Ramos (cell line): Measurements from ENCODE around the gene TBXAS1.
"Not testable (repeated sequence)": the region's sequence is repeated elsewhere in the genome, so short reads cannot be mapped to it uniquely, and the experiment has no call there.

Experiments used
- in situ Hi-C: fragments of 300-500 bp; cut with MboI; formaldehyde crosslinking; loops from one replicate; pipeline ENCODE4 v1.14.3; 2022; ENCODE audit warnings: low sequenced_read_pairs; ENCODE audit not compliant: unreplicated experiment

TBXAS1 gene

GRCh38 chr7:139908792-139909191, 79.7 kb downstream of the TBXAS1 start:
- in situ Hi-C loops: no loop called here

DNA sequence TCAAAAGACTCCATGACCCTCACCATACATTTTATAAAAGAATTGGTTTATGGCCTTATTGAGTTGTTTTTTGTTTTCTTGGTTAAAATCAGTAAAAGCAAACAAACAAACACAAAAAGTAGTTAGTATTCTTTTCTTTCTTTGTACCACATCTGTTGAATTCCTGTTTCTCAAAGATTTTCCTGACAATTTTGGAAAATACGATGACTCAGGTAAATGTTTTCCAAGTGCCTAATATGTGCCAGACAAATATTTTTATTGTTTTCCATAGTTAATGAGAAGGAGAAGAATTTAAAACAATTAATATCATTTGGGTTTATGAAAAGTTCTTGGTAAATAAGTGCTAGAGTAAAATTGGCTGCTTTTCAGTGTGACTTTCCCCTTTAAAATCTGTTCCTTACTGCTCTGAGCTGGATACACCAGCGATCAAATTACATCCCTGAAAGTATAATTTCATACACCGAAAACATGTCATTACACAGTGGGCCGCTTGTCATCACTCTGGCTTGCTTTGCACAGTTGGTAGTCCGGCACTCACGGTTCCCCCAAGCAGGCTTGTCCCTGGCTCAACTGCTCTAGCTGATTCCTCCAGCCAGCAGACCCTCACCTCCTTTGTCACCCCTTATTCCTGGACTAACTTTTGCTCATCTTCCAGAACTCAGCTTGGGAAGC, 80.5 kb downstream of the TBXAS1 start:
- in situ Hi-C loops: no loop called here

DNA sequence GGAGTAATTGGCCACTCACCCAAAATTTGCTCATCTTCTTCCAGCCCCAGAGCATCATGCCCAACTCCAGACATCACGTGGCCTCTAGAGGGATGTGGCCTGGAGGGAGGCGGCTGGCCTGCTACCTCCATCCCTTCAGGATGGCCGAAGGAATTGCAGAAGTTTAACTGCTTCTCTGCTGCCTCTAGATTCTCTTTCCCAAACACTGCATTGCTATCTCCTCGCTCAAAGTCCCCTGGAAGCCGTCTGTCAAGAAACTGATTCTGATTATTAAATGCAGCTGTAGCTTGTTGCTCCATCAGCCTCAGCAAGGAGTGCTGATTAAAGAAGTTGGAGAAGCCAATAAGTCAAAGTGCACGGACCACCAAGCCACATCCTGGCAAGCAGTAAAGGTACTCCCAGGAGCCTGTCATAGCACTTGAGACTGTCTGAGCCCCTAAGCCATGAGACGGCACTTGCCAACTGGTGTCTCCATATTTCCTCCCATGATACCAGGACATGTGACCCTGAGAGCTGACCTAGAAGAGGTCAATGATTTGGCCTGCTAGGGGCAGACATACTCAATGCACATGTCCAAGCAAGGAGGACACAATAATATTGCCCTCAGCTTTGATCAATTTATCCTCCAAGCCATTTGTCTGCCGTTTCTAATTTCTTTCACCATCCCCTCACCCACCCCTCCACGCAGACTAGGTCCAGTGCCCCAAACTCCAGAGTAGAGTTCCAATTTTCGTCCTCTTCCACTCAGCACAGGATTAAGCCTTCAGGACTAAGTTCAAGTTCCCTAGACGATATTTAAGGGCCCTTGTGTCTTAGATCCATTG, 84.2 kb downstream of the TBXAS1 start:
- in situ Hi-C loops: no loop called here

- in situ Hi-C loops: no loop called here
Observed at GRCh38 chr7:139913845-139914135, 84.7 kb downstream of the TBXAS1 start.

- in situ Hi-C loops: no loop called here
Observed at GRCh38 chr7:139914306-139915267, 85.5 kb downstream of the TBXAS1 start.

GRCh38 chr7:139915268-139915863, 86.3 kb downstream of the TBXAS1 start:
- in situ Hi-C loops: no loop called here

GRCh38 chr7:139915864-139916716, 87.0 kb downstream of the TBXAS1 start:
- in situ Hi-C loops: no loop called here

- in situ Hi-C loops: no loop called here
Observed at GRCh38 chr7:139916717-139917395, 87.8 kb downstream of the TBXAS1 start.

GRCh38 chr7:139917851-139918250, 88.8 kb downstream of the TBXAS1 start:
- in situ Hi-C loops: no loop called here

- in situ Hi-C loops: no loop called here
Observed at GRCh38 chr7:139918480-139918879, 89.4 kb downstream of the TBXAS1 start.

DNA sequence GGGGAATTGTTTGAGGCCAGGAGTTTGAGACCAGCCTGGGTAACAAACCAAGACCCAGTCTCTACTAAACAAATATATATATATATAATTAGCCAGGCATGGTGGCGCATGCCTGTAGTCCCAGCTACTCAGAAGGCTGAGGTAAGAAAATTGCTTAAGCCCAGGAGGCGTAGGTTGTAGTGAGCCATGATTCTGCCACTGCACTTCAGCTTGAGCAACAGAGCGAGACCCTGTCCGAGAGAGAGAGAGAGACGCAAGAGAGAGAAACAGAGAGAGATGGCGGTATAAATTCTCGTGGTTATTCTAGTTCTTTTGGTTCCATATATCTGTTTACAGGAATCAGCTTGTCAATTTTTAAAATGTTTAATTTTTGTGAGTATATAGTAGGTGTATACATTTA, 94.0 kb downstream of the TBXAS1 start:
- in situ Hi-C loops: no loop called here

GRCh38 chr7:139924461-139924860, 95.4 kb downstream of the TBXAS1 start:
- in situ Hi-C loops: no loop called here

- in situ Hi-C loops: not testable (repeated sequence)
Observed at GRCh38 chr7:139929221-139929620, 100.2 kb downstream of the TBXAS1 start.

GRCh38 chr7:139930286-139930965, 101.4 kb downstream of the TBXAS1 start:
- in situ Hi-C loops: no loop called here

- in situ Hi-C loops: no loop called here
Observed at GRCh38 chr7:139931190-139931934, 102.3 kb downstream of the TBXAS1 start.

- in situ Hi-C loops: no loop called here
Observed at GRCh38 chr7:139932531-139932930, 103.5 kb downstream of the TBXAS1 start.

GRCh38 chr7:139936760-139937310, 107.8 kb downstream of the TBXAS1 start:
- in situ Hi-C loops: no loop called here
